ENCODE data around the gene OR51B6. TPM values are rescaled to one million over a fixed set of nuclear protein-coding genes. Genes with fewer than 3 reads are reported as not detected.

The OR51B6 gene, protein sequence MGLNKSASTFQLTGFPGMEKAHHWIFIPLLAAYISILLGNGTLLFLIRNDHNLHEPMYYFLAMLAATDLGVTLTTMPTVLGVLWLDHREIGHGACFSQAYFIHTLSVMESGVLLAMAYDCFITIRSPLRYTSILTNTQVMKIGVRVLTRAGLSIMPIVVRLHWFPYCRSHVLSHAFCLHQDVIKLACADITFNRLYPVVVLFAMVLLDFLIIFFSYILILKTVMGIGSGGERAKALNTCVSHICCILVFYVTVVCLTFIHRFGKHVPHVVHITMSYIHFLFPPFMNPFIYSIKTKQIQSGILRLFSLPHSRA
- polyA plus RNA-seq (2012; ENCODE audit: insufficient read depth, insufficient read length, low read depth): not detected

DNA sequence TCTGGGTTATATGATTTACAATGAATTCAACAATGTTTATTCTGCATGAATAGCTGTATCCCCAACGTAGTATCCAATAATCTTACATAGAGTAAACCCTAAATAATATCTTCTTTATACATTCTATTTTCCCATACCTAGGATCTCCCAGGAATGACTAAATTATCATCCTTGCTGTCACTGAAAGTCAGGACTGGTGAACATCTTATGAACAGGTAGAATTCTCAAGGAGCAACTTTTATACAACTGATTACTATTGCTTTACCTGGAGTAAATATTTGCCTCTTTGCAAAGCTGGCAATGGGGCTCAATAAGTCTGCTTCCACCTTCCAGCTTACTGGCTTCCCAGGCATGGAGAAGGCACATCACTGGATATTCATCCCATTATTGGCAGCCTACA is at the start of gene OR51B6:
TSS of gene OR51B6 (plus strand) at position 301 of the 400 bp plus-strand sequence. CDS start at position 301, 0 bp downstream.
- no peaks in the 10 kb centered on the region for H3K9me3 ChIP-seq
- no peak for DNase-seq
- H3K36me3 ChIP-seq: no peaks in the 10 kb centered on the region
- H3K27me3 ChIP-seq: no peaks in the 10 kb centered on the region
- H3K4me3 ChIP-seq (ENCODE audit: low read depth, low read length): no peak within 1 kb of the TSS
- TF ChIP-seq, protein P1, sequence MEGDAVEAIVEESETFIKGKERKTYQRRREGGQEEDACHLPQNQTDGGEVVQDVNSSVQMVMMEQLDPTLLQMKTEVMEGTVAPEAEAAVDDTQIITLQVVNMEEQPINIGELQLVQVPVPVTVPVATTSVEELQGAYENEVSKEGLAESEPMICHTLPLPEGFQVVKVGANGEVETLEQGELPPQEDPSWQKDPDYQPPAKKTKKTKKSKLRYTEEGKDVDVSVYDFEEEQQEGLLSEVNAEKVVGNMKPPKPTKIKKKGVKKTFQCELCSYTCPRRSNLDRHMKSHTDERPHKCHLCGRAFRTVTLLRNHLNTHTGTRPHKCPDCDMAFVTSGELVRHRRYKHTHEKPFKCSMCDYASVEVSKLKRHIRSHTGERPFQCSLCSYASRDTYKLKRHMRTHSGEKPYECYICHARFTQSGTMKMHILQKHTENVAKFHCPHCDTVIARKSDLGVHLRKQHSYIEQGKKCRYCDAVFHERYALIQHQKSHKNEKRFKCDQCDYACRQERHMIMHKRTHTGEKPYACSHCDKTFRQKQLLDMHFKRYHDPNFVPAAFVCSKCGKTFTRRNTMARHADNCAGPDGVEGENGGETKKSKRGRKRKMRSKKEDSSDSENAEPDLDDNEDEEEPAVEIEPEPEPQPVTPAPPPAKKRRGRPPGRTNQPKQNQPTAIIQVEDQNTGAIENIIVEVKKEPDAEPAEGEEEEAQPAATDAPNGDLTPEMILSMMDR (IDR thresholded peaks at IDR 0.05; ENCODE audit: low read depth, low read length): no peak
- no peaks in the 10 kb centered on the region for H3K4me1 ChIP-seq

DNA sequence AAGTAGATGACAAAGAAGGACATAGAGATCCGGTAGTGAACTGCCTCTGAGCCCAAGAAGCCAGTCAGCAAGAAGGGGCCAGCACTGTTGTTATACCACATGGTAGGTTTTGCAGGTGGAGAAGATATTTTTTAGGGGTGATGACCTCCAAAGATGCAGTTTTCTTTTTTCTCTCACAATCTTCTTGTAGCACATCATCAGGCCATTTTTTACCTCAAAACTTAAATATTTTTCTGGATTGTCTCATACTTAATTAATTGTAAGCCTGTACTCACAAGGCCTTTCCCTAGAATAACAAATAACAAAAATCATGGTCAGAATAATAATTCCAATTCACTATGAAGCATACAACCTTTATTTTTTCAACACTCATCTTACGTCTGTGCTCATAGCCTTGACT is 49.5 kb upstream of the OR51B6 start, which contains the start of gene OR51B4:
TSS of gene OR51B4 (minus strand) at position 101 of the 400 bp plus-strand sequence. CDS start at position 101, 0 bp downstream.
- TF ChIP-seq, protein P1 (IDR thresholded peaks at IDR 0.05; ENCODE audit: low read depth, low read length): no peak
- no peaks in the 10 kb centered on the region for H3K36me3 ChIP-seq
- H3K9me3 ChIP-seq: no peaks in the 10 kb centered on the region
- DNase-seq: no peak
- H3K4me3 ChIP-seq (ENCODE audit: low read depth, low read length): no peak within 1 kb of the TSS
- H3K27me3 ChIP-seq: no peaks in the 10 kb centered on the region
- no peaks in the 10 kb centered on the region for H3K4me1 ChIP-seq

GRCh38 chr11:5303626-5304025 is 47.7 kb upstream of the OR51B6 start:
- H3K4me1 ChIP-seq: no peaks in the 10 kb centered on the region
- DNase-seq: no peak
- H3K27me3 ChIP-seq: no peaks in the 10 kb centered on the region
- H3K4me3 ChIP-seq (ENCODE audit: low read depth, low read length): no peak overlapping the region
- H3K36me3 ChIP-seq: no peaks in the 10 kb centered on the region
- no peaks in the 10 kb centered on the region for H3K9me3 ChIP-seq
- TF ChIP-seq, protein P1 (IDR thresholded peaks at IDR 0.05; ENCODE audit: low read depth, low read length): no peak

- no peaks in the 10 kb centered on the region for H3K9me3 ChIP-seq
- no peak for DNase-seq
- TF ChIP-seq, protein P1 (IDR thresholded peaks at IDR 0.05; ENCODE audit: low read depth, low read length): no peak
- no peaks in the 10 kb centered on the region for H3K4me1 ChIP-seq
- no peaks in the 10 kb centered on the region for H3K27me3 ChIP-seq
- H3K4me3 ChIP-seq (ENCODE audit: low read depth, low read length): no peak overlapping the region
- H3K36me3 ChIP-seq: no peaks in the 10 kb centered on the region
Measured at GRCh38 chr11:5304046-5304445, 47.3 kb upstream of the OR51B6 start.

GRCh38 chr11:5307256-5308019 is 43.9 kb upstream of the OR51B6 start:
- TF ChIP-seq, protein P1 (IDR thresholded peaks at IDR 0.05; ENCODE audit: low read depth, low read length): no peak
- Histone ChIP-seq H3K4me1 (no peaks in the 10 kb centered on the region), H3K36me3 (no peaks in the 10 kb centered on the region), H3K4me3 (ENCODE audit: low read depth, low read length) (no peak overlapping the region), H3K27me3 (no peaks in the 10 kb centered on the region), H3K9me3 (no peaks in the 10 kb centered on the region)
- DNase-seq: no peak

All from BE2C (cell line).